Psoas muscle (tissue), 8 donors: Measurements from ENCODE around the gene PLAAT2. TPM values are rescaled to one million over a fixed set of nuclear protein-coding genes. Genes with fewer than 3 reads are reported as not detected.

Experiments
- ATAC-seq, 4 donors: fragments of 200-7000 bp; cut with Tn5 transposase; one replicate each; pipeline ENCODE4 v1.9.1; 2020; ENCODE audit warnings: moderate library complexity in 3 of 4, mild to moderate bottlenecking in 2 of 4
- DNase-seq, 2 donors: peaks; one replicate each; pipeline ENCODE4 v3.0.0-alpha.2; 2020
- H3K27ac ChIP-seq: fragments of 200-600 bp; one replicate; pipeline ENCODE4 v1.8.0; 2022
- H3K27me3 ChIP-seq, 3 donors: fragments of 200-600 bp in 1 of 3; one replicate each; pipeline versions ENCODE4 v1.6.1 to v1.8.0; 2013 to 2022; ENCODE audit warnings: low read length in 2 of 3, mild to moderate bottlenecking in 2 of 3, moderate library complexity in 1 of 3; ENCODE audit not compliant: insufficient read depth in 3 of 3
- H3K36me3 ChIP-seq, 2 donors: fragments of 200-600 bp in 1 of 2; one replicate each; pipeline versions ENCODE4 v1.6.1 to v1.8.0; 2013 to 2022; ENCODE audit warnings: low read depth in 1 of 2, mild to moderate bottlenecking in 1 of 2, moderate library complexity in 1 of 2; ENCODE audit not compliant: insufficient read depth in 1 of 2
- H3K4me1 ChIP-seq: fragments of 200-600 bp; one replicate; pipeline ENCODE4 v1.8.0; 2022
- H3K4me3 ChIP-seq: fragments of 200-600 bp; one replicate; pipeline ENCODE4 v1.8.0; 2022; ENCODE audit warnings: mild to moderate bottlenecking
- H3K9me3 ChIP-seq: fragments of 200-600 bp; one replicate; pipeline ENCODE4 v1.8.0; 2022
- WGBS, 3 donors: extraction: QIAGEN DNeasy Blood & Tissue Kit; methylation state at CpG; one replicate each; pipeline versions ENCODE4 v1.1.6 to v1.1.7; 2013; 5-methylcytosine and 5-hydroxymethylcytosine counted together
- intact Hi-C, 2 donors: fragments of 100-400 bp; cut with DNase I; formaldehyde crosslinking; loops; one replicate each; pipeline versions ENCODE4 v1.11.0 to v1.14.2; 2022
- polyA plus RNA-seq, 3 donors: library from polyadenylated mRNA; stranded (reverse); fragments of 200-250 nt; gene quantifications; one replicate each; pipeline ENCODE4 v1.2.3, GENCODE V29; 2013
- total RNA-seq, 4 donors: library from RNA; stranded (reverse); fragmentation: NEBNext Ultra II Directional in 2 of 4; extraction: Animal tissue kit (Norgen Biotek cat#: 25700) in 2 of 4; gene quantifications; one replicate each; pipeline versions ENCODE4 v1.2.1 to v1.2.4, GENCODE V29; 2021 to 2023
- TF ChIP-seq, protein P1 (sequence below): fragments of 200-600 bp; IDR thresholded peaks from one replicate; pipeline ENCODE4 v1.8.0; 2022; ENCODE audit warnings: antibody characterized with exemption
- donor health status: healthy with polysubstance abuse.
- donor health status: DM: no; HTN: no; CAD: no; lungs with moderate emphysema.
- donor health status: Bipolar disorder and iron deficiency.
- donor health status: healthy.
- donor health status: DM: yes; HTN: yes; CAD: no.
- donor health status: DM: no; HTN: no; CAD: no.
- donor health status: DM: no; HTN: no; CAD: no.
- donor health status: DM: yes; HTN: yes; CAD: no.

The PLAAT2 gene
- total and polyA plus RNA-seq, 7 donors, result 0.16 TPM; not detected in 6

- TF ChIP-seq, protein P1, sequence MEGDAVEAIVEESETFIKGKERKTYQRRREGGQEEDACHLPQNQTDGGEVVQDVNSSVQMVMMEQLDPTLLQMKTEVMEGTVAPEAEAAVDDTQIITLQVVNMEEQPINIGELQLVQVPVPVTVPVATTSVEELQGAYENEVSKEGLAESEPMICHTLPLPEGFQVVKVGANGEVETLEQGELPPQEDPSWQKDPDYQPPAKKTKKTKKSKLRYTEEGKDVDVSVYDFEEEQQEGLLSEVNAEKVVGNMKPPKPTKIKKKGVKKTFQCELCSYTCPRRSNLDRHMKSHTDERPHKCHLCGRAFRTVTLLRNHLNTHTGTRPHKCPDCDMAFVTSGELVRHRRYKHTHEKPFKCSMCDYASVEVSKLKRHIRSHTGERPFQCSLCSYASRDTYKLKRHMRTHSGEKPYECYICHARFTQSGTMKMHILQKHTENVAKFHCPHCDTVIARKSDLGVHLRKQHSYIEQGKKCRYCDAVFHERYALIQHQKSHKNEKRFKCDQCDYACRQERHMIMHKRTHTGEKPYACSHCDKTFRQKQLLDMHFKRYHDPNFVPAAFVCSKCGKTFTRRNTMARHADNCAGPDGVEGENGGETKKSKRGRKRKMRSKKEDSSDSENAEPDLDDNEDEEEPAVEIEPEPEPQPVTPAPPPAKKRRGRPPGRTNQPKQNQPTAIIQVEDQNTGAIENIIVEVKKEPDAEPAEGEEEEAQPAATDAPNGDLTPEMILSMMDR, result no peak
- no peak overlapping the region for H3K4me3 ChIP-seq
- WGBS, 3 donors, result 93 to 98% (median 94%) methylated on average over 7 of the region's 7 CpGs
- no peaks in the 10 kb centered on the region for H3K27me3 ChIP-seq
- no peak overlapping the region for H3K27ac ChIP-seq
- no peak for DNase-seq
- H3K9me3 ChIP-seq, result no peaks in the 10 kb centered on the region
- intact Hi-C loops, result no loop called here
- ATAC-seq, result no peak
- H3K36me3 ChIP-seq, result no peaks in the 10 kb centered on the region
- no peaks in the 10 kb centered on the region for H3K4me1 ChIP-seq
These were observed 4.6 kb downstream of the PLAAT2 start for GRCh38 chr11:63558459-63559157.

GRCh38 chr11:63557570-63557969 lies 5.6 kb downstream of the PLAAT2 start:
- Histone ChIP-seq H3K27ac (no peak overlapping the region), H3K36me3 (no peaks in the 10 kb centered on the region), H3K9me3 (no peaks in the 10 kb centered on the region), H3K27me3 (no peaks in the 10 kb centered on the region), H3K4me3 (no peak overlapping the region), H3K4me1 (no peaks in the 10 kb centered on the region)
- WGBS, 3 donors, result 79 to 88% (median 84%) methylated on average over 7 of the region's 7 CpGs
- DNase-seq, result no peak
- intact Hi-C loops, result no loop called here
- no peak for ATAC-seq
- TF ChIP-seq, protein P1, result no peak

DNA sequence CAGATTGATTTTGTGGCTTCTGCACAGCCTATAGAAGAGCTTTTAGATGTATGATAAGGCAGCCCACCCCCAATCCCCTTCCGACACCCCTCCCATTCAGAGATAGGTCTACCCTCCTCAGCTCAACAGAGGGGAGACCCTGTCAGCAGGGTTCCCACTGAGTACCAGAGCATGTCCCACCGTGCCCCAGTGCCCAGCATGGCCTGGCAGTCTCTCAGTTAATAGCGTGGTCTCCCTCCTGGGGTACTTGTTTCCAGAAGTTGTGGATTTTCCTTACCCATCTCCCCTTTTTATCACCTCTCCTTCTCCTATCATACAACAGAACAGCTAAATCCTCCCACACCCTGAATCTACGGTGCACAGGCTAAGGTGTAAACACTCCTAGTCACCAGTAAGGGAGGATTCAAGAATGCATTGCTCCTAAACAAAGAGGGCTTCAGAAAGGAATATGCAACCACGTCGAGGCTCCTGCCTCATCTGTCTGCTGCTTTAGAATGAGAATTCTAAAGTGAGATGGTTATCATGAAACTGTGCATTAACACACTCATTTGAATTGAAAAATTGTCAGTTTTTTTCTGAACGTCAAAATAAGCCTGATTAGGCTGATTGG lies 6.7 kb downstream of the PLAAT2 start:
- H3K4me1 ChIP-seq, result no peaks in the 10 kb centered on the region
- H3K27ac ChIP-seq, result no peak overlapping the region
- H3K27me3 ChIP-seq, result no peaks in the 10 kb centered on the region
- DNase-seq (no peak), ATAC-seq (no peak)
- H3K36me3 ChIP-seq, result no peaks in the 10 kb centered on the region
- intact Hi-C loops, result no loop called here
- TF ChIP-seq, protein P1, result no peak
- H3K9me3 ChIP-seq, result no peaks in the 10 kb centered on the region
- no peak overlapping the region for H3K4me3 ChIP-seq
- 76 to 81% (median 81%) methylated on average over 7 of the region's 7 CpGs for WGBS, 3 donors

GRCh38 chr11:63554877-63555223 lies 8.3 kb downstream of the PLAAT2 start:
- DNase-seq (no peak), ATAC-seq (no peak)
- Histone ChIP-seq H3K9me3 (no peaks in the 10 kb centered on the region), H3K36me3 (no peaks in the 10 kb centered on the region), H3K27ac (no peak overlapping the region), H3K4me1 (no peaks in the 10 kb centered on the region), H3K4me3 (no peak overlapping the region), H3K27me3 (no peaks in the 10 kb centered on the region)
- 57 to 65% (median 59%) methylated on average over 4 of the region's 4 CpGs for WGBS, 3 donors
- TF ChIP-seq, protein P1, result no peak
- intact Hi-C loops, result no loop called here
